Chondrocyte (in vitro differentiated cells): ENCODE data around the gene PCBD1. TPM values are rescaled to one million over a fixed set of nuclear protein-coding genes. Genes with fewer than 3 reads are reported as not detected.

Source experiments
- DNase-seq: peaks from one replicate; pipeline ENCODE4 v3.0.0; 2021; ENCODE audit warnings: mixed read lengths, low spot score
- H3K27ac Mint-ChIP-seq: one replicate; pipeline ENCODE4 v1.8.0; 2021; ENCODE audit warnings: mild to moderate bottlenecking, moderate library complexity, mixed read lengths; ENCODE audit not compliant: unreplicated experiment
- H3K27me3 Mint-ChIP-seq: 2 replicates; pipeline ENCODE4 v1.8.0; 2021; ENCODE audit warnings: low read depth, mixed read lengths
- H3K36me3 Mint-ChIP-seq: 2 replicates; pipeline ENCODE4 v1.8.0; 2021; ENCODE audit warnings: low read depth, mixed read lengths
- H3K4me1 Mint-ChIP-seq: 2 replicates; pipeline ENCODE4 v1.8.0; 2021; ENCODE audit warnings: low read depth, mild to moderate bottlenecking, mixed read lengths
- H3K4me3 Mint-ChIP-seq: one replicate; pipeline ENCODE4 v1.8.0; 2021; ENCODE audit warnings: mild to moderate bottlenecking, moderate library complexity, mixed read lengths; ENCODE audit not compliant: unreplicated experiment
- H3K9me3 Mint-ChIP-seq: 2 replicates; pipeline ENCODE4 v1.8.0; 2021; ENCODE audit warnings: low read depth, mixed read lengths
- CTCF ChIP-seq: fragments of 200-600 bp; sonication (generic); IDR thresholded peaks from 2 replicates; pipeline ENCODE4 v1.5.0; 2021; ENCODE audit warnings: antibody characterized with exemption, mild to moderate bottlenecking, moderate library complexity
- total RNA-seq: library from RNA; stranded (reverse); gene quantifications from 3 replicates; pipeline ENCODE4 v1.2.1, GENCODE V29; 2021

The PCBD1 gene
- total RNA-seq, 1 donor from 2014 or later, result 49.3 TPM

- Mint-ChIP-seq H3K4me3 (no peak overlapping the region), H3K27ac (no peak overlapping the region), H3K27me3 (no peaks in the 10 kb centered on the region), H3K4me1 (peaks cover 13% of the 10 kb centered on the region), H3K36me3 (no peaks in the 10 kb centered on the region), H3K9me3 (no peaks in the 10 kb centered on the region)
- DNase-seq, result no peak
- no peak for TF ChIP-seq CTCF
These were observed 2.6 kb upstream of the PCBD1 start for GRCh38 chr10:70890917-70891431.

- Mint-ChIP-seq H3K27me3 (no peaks in the 10 kb centered on the region), H3K4me1 (peaks cover 13% of the 10 kb centered on the region), H3K27ac (no peak overlapping the region), H3K9me3 (no peaks in the 10 kb centered on the region), H3K36me3 (peaks cover 4% of the 10 kb centered on the region), H3K4me3 (no peak overlapping the region)
- TF ChIP-seq CTCF, result no peak
- no peak for DNase-seq
These were observed 926 bp upstream of the PCBD1 start for GRCh38 chr10:70889291-70889690.

GRCh38 chr10:70886921-70887665, 1.3 kb downstream of the PCBD1 start:
- H3K4me1 Mint-ChIP-seq, result peaks cover 13% of the 10 kb centered on the region
- H3K9me3 Mint-ChIP-seq, result no peaks in the 10 kb centered on the region
- no peak for TF ChIP-seq CTCF
- DNase-seq, result no peak
- peaks cover 12% of the 10 kb centered on the region for H3K36me3 Mint-ChIP-seq
- H3K27ac Mint-ChIP-seq, result peak overlapping the region; percentile 74
- peak overlapping the region; percentile 71 for H3K4me3 Mint-ChIP-seq
- no peaks in the 10 kb centered on the region for H3K27me3 Mint-ChIP-seq

- DNase-seq, result no peak
- Mint-ChIP-seq H3K27ac (no peak overlapping the region), H3K4me1 (peaks cover 13% of the 10 kb centered on the region), H3K4me3 (no peak overlapping the region), H3K27me3 (no peaks in the 10 kb centered on the region), H3K36me3 (peaks cover 14% of the 10 kb centered on the region), H3K9me3 (no peaks in the 10 kb centered on the region)
- TF ChIP-seq CTCF, result no peak
These were observed 2.1 kb downstream of the PCBD1 start for GRCh38 chr10:70885931-70886903.

- Mint-ChIP-seq H3K4me1 (peaks cover 13% of the 10 kb centered on the region), H3K9me3 (no peaks in the 10 kb centered on the region), H3K27ac (no peak overlapping the region), H3K4me3 (no peak overlapping the region), H3K36me3 (peaks cover 14% of the 10 kb centered on the region), H3K27me3 (no peaks in the 10 kb centered on the region)
- no peak for TF ChIP-seq CTCF
- no peak for DNase-seq
These were observed 2.9 kb downstream of the PCBD1 start for GRCh38 chr10:70885481-70885880.
